Hepatic stellate cell (primary cell): Measurements from ENCODE around the gene YDJC.
"Not testable (repeated sequence)": the region's sequence is repeated elsewhere in the genome, so short reads cannot be mapped to it uniquely, and the experiment has no call there.

Experiments
- DNase-seq: peaks from one replicate; pipeline ENCODE4 v3.0.0; 2011; ENCODE audit warnings: low spot score

YDJC gene

DNA sequence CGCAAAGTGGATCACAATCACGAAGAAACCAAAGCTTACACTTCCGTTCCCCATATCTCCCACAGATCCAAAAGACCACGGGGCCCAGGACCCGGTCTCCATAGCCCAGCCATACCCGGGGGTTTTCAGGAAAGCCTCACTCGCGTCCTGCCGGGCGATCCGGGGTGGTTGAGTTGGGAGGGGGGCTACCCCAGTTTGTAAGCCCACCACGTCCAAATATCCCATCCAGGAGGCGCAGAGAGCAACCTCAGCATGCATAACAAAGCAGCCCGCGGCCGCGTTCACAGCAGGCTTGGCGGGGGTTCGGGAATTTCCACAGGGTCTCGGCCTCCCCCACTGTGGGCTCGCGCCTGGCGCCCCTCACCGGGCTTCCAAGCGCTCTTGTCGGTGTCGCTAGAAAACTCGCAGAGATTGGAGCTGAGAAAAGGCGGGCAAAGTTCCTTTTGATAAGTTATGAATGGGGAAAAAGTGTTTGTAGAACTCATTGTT lies 21.7 kb upstream of the YDJC start:
- peak; percentile 41 for DNase-seq

DNA sequence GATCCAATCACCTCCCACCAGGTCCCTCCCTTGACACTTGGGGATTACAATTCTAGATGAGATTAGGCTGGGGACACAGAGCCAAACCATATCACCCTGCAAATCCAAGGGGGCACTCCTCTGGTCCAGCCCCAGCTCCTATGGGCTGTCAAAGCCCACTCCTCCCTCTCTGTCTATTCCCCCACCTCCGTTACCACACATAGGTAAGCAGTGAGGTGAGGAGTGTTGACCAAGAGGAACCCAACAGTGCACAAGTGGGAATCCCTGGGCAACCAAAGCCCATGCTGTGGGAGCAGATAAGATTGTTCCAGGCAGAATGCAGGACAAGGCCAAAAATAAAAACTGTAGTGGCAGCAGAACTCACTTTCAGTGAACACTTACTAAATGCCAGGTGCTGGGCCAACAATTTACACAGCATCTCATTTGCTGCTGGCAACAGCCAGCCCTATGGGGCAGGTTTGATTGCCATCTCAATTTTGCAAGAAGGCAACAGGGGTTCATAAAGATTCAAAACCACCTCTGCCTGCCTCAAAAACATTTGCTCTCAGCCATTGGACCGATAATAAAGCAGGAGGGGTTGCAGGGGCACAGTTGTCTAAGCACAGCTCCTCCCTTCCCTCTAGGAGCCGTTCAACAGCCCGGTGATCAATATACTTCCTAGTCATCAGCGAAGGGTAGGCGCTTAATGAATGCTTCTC lies 21.1 kb upstream of the YDJC start:
- no peak for DNase-seq

DNA sequence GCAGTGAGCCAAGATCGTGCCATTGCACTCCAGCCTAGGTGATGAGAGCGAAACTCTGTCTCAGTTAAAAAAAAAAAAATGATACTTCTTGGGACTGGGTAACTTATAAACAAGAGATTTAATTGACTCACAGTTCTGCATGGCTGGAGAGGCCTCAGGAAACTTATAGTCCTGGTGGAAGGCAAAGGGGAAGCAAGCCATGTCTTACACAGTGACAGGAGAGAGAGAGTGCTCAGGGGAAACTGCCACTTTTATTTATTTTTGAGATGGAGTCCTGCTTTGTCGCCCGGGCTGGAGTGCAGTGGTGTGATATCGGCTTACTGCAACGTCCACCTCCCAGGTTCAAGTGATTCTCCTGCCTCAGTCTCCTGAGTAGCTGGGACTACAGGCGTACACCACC lies 20.5 kb upstream of the YDJC start:
- DNase-seq, result no peak

DNA sequence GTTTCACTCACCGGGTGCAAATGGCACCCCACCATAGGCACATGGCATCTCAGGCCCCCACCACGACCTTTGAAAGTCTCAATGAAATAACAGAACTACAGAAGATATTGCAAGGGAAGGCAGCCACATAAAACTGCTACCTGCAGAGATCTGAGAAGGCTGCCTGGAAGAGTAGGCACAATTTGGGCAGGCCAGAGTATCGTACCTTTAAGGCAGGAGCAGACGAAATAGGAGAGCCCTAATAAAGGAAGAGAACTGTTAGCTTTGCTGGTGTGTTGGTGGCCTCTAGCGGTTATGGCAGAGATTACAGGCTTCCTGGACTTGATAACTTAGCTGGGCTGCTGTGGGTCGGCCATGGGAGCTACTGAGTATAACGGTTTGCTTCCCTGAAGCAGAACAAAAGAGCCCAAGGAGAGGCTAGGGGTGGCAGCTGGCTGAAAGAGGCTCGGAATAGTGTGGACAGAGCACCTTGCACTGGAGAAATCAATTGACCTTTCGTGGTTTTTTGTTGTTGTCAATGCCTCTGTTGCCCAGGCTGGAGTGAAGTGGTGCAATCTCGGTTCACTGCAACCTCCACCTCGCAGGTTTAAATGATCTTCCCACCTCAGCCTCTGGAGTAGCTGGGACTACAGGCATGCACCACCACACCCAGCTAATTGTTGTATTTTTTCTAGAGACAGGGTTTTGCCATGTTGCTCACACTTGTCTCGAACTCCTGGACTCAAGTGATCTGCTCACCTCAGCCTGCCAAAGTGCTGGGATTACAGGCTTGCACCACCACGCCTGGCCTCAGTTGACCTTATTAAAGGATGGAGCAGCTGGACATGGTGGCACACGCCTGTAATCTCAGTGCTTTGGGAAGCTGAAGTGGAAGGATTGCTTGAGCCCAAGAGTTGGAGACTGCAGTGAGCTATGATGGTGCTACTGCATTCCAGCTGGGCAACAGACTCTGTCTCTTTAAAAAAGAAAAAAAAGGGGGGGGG lies 17.1 kb upstream of the YDJC start:
- peak; percentile 81 for DNase-seq

DNA sequence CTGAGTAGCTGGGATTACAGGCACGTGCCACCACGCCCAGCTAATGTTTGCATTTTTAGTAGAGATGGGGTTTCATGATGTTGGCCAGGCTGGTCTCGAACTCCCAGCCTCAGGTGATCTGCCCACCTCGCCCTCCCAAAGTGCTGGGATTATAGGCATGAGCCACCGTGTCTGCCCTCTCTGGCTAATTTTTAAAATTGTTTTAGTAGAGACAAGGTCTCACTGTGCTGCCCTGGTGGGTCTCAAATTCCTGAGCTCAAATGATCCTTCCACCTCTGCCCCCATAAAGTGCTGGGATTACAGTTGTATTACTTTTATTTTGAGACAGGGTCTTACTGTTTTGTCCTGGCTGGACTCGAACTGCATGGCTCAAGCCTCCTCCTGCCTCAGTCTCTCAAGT lies 15.7 kb upstream of the YDJC start:
- DNase-seq, result not testable (repeated sequence)

DNA sequence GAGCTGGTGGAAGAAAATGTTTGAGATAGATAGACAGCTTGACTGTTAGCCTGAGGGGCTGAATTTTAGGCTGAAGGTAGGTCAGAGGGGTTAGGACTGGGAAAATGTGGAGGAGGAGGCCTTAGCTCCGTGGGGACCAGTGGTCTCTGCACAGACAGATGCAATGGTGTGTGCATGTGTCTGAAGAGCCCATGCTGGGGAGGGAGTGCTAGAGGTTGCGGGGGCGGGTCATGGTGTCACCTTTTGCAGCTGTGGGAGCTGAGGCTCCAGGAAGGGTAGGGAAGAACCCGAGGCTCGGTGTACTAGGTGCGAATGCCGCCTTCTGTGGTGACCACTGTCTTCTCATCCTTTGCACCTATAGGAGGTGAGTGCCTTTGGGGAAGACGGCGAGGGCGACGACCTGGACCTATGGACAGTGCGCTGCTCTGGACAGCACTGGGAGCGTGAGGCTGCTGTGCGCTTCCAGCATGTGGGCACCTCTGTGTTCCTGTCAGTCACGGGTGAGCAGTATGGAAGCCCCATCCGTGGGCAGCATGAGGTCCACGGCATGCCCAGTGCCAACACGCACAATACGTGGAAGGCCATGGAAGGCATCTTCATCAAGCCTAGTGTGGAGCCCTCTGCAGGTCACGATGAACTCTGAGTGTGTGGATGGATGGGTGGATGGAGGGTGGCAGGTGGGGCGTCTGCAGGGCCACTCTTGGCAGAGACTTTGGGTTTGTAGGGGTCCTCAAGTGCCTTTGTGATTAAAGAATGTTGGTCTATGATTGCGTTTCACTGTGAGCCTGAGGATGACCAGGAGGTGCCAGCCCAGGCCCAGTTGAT lies 13.9 kb upstream of the YDJC start:
- DNase-seq, result no peak

DNA sequence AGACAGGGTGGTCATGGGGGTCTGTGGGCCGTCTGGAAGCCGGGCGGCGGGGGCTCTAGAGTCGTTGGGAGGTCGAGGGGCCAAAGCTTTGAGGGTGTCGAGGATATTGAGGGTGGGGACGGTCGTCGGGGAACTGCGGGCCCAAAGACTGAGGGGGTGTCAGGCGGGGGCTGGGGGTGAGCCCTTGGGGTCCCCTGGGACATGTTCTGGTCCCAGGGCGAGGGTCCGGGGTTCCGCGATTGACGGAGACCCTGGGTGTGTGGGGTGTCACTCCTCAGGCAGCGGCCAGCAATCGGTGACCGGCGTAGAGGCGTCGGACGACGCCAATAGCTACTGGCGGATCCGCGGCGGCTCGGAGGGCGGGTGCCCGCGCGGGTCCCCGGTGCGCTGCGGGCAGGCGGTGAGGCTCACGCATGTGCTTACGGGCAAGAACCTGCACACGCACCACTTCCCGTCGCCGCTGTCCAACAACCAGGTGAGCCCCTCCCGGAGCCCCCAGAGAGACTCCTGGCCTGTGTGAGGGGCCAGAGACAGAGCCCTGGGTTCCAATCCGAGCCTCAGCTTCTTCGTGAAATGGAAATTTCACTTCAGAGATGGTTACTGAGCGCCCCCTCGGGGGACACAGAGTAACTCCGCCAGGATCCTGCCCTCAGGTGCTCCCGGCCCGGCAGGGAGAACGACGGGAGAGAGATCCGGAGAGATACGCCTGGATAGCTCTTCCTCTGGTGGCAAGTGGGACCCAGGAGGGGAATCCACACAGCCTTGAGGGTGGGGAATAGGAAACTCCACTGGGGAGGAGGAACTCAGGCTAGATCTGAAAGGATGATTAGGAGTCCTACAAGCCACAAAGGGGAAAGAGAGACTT lies 13.0 kb upstream of the YDJC start:
- peak; percentile 69 for DNase-seq

DNA sequence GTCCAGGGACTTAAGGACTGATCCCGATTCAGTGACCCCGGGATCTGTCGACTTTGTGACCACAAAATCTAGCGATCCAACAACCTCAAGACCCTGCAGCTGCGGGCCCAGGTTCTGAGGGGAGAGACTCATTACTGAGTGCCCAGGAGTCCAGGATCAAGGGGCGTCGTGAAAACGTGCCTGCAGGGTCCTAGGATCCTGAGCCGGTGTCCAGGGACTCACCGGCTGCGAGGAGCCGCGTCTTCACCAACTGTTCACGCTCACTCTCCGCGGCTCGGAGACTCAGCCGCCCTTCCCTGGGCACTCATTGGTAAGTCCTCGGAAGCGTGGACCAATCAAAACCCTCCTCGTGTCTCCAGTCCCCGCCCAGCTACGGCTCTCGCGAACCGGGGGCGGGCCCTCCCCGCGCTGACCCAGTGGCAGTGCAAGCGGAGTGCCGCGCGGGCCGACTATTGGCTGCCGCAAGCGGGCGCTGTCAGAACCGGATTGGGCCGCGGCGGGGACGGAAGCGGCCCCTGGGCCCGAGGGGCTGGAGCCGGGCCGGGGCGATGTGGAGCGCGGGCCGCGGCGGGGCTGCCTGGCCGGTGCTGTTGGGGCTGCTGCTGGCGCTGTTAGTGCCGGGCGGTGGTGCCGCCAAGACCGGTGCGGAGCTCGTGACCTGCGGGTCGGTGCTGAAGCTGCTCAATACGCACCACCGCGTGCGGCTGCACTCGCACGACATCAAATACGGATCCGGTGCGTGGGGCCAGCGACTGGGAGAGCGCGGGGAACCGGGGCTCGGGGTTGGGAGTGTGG lies 12.2 kb upstream of the YDJC start, which contains the start of gene SDF2L1:
SDF2L1 (plus strand) TSS at position 514 of the 795 bp plus-strand sequence; CDS start at position 549, 35 bp downstream.
- peak; percentile 100 for DNase-seq

DNA sequence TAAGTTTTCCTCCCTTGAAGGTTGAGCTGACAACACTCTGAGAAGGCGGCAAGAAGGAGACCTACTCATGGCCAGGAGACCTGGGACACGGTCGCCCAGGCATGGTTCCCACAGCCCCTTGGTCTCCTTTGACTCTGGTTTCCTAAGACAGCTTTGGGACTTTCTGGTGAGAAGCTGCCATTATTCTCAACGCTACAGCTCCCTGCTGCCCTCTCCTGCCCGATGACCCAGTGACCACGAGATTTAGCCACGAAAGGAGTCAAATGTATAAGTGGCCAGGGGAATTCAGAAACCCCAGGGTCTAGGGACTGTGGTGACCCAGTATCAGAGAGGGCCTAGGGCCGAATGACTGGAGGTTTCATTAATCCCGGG lies 11.6 kb upstream of the YDJC start:
- peak; percentile 74 for DNase-seq

DNA sequence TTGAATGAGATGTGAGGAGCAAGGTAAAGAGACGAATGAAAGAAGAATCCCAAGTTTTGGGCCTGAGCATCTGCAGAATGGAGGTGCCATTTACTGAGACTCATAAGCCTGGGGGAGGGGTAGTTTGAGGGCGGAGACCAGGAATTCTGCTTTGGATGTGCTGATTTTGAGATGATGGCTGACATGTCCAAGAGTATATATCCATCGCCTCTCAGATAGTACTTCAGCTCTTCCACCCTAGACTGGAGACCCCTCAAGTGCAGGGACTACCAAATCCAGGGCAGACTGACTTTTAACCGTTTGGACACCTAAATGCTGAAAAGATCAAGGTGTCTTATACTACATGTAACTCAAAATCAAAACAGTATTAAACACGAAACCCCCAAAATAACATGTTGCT lies 11.0 kb upstream of the YDJC start:
- DNase-seq, result no peak

DNA sequence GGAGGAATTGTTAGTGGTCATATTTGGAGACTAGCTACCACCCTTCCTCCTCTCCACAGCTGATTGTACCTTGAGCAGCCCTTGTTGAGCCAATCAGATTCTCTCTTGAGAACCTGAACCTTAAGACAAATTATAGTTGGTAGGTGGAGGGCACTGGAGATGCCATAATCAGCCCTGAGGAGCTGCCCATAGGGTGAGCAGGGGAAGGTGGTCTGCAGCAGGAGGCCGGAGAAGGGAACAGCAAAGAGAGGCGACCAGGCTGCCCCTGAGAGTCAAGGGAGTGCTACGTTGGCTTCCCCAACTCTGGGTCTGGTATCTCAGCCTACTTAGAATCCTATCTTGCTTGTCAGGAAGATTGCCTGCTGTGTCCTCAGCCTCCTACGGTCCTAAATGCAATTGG lies 9.5 kb upstream of the YDJC start:
- no peak for DNase-seq

DNA sequence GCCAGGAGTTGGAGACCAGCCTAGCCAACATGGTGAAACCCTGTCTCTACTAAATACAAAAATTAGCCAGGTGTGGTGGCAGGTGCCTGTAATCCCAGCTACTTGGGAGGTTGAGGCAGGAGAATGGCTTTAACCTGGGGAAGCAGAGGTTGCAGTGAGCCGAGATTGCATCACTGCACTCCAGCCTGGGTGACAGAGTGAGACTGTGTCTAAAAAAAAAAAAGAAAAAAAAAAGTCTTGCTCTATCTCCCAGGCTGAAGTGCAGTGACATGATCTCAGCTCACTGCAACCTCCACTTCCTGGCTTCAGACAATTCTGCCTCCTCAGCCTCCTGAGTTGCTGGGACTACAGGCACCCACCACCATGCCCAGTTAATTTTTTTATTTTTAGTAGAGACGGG lies 7.6 kb upstream of the YDJC start:
- DNase-seq, result not testable (repeated sequence)

DNA sequence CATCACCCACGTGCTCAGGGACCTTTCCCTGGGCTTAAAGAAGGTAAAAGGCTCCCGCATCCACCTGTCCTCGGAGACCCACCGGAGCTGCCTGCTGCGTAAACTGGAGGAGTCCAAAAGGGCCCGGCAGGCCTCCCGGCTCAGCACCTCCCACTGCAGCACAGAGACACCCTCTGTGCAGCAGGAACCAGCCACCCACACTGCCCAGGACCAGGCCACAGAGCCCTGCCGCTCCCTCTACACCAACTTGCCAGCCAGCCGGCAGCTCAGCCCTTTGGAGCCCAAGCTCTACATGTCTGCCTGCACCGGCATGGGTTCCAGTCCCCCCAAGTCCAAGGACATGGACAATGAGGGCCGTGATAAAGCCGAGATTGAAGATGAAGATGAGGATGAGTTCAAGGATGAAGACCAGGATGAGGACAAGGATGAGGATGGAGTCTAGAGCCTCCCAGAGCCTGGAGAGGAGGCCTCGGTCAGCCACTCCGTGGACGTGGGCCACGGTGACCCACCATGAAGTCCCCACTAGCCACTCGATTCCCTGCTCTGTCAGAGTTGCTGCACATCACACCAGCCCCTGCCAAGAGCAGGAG lies 6.9 kb upstream of the YDJC start:
- no peak for DNase-seq

DNA sequence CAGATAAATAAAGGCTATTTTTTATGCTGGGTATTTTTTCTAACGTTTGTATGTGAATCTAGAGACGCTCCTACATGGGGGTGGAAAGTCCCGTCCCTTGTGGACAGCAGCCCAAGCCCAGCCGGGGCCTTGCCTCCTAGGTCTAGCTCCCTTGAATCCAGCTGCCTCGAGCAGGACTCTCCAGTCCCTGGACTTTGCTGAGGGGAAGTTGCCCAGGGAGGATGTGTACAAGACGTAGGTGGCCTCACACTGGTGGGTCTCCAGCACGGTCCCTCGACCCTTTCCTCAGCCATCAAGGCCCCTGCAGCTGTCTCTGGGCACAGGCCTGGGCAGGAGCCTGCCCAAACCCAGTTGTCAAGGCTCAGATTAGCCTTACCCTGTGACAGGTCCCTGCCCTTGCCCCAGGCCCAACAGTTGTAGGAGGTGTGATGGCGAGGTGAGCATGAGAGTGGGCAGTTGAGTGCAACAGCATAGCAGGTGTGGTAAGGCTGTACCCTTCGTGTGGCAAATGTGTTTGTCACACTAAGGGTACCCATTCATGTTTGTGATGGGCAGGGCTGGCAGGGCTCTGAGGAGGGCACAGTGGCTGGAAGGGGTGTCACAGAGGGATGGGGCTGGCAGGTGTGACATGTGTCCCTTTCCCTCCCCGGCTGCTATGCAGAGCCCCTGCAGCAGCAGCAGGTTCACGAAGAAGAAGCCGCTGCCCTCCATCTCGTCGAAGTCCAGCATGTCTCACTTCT lies 6.1 kb upstream of the YDJC start:
- DNase-seq, result no peak

DNA sequence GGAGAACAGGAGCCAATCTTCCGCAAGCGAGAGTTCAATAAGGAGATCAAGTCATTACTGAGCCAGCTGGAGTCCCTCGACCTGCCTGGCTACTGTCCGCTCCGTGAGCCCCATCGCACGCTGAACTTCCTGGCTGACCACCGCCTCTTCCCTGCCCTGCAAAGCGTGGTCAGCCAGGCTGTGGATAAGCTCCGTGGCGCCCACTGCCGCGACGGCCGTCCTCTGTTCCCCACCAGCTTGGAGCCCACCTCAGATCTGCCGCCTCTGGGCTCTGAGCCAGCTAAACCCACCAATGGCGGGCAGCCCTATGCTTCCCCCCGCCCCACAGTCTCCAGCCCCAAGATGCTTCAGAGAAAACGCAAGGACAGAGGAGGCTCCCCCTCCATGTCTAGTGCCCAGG lies 5.0 kb upstream of the YDJC start:
- no peak for DNase-seq

DNA sequence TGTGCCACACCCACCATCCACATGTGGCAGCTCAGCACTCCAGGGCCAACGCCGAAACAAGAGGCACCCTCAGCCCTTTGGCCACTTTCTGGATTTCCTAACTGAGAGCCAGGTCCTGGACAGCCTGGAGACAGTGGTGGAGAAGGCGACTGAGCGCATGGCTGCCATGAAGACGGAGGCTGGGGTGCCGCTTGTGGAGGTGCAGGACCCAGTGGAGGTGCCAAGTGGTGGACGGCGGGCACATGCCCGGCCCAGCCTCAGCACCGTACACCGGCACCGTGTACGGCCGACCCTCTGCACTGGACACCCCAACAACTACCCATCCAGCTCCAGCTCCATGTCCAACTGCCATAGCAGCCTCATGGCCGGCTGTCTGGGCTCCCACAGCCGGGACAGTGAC lies 4.3 kb upstream of the YDJC start:
- no peak for DNase-seq

DNA sequence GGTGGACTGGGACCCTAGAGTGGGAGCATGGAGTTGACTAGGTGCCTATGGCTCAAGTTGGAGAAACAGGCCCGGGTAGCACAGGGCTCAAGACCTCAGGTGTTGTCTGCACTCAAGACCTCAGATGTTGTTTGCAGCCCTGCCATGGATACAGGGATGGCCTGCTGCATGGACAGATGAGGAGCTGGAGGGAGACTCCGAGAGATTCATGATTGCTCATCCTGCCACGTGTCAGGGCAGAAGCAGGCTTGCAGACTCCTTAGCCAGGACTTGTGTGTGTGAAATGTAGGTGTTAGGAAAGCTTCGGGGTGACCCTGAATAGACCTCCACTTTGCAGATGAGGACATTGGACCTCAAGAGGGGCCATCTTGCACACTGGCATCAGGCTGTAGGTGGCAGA lies 3.7 kb upstream of the YDJC start:
- no peak for DNase-seq

DNA sequence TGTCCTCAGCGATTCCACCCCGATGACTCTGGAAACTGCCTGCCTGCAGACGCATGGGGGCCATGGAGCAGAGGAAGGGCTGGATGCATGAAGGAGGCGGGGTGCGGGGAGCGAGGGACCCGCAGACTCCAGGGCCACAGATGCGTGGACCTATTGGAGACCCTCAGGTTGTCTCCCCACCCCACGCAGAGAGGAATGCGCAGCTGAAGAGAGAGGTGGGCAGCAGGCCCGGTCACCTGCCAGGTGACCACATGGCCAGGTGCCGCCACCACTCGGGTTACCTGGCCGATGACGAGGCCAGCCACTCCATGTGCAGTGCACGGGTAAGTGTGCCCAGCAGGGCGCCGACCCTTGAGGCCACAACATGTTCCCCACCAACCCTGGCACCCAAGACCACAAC lies 3.1 kb upstream of the YDJC start:
- DNase-seq, result no peak

DNA sequence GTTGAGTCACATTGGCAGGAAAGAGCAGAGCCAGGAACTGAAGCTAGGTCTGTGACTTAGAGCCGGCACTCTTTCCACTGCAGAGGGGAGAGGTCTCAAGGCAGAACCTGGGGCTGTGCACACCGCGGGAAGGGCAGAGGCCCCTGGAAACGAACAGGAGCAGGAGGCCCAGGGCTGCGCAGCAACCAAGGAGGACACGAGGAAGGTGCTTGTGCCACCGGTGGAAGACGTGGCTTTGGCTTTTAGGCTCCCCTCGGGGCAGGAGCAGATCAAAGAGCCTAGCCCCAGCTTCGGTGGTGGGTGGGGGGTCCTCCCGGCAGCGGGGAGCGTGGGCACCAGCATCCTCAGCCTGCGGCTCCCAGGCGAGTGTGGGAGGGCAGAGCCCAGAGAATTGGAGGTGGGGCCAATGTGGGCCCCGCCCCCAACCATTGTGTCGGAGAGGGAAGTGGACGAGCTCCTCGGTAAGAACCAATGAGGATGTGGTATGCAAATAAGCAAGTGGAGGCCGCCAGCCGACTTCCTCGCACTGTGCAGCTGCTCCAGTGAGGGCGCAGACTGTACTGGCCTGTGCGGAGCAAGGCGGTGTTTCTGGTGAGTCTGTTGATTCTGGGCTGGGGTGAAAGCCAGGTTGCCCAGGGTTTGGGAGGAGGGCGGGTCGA lies 2.5 kb upstream of the YDJC start, which contains the start of gene CCDC116:
CCDC116 (plus strand) TSS at position 524 of the 659 bp plus-strand sequence. CDS start 422 bp downstream, outside the sequence.
- DNase-seq, result no peak
